Tibial nerve (tissue), 4 donors: Measurements from ENCODE around the gene DERL3. TPM values are rescaled to one million over a fixed set of nuclear protein-coding genes. Genes with fewer than 3 reads are reported as not detected.

Experiments used
- DNase-seq, 2 donors: peaks; one replicate each; pipeline ENCODE4 v3.0.0-alpha.2; 2019; ENCODE audit warnings: low spot score in 2 of 2
- H3K27ac ChIP-seq, 4 donors: fragments of 200-600 bp; sonication (generic) in 3 of 4; one replicate each; pipeline ENCODE4 v1.5.1; 2017 to 2019; ENCODE audit warnings: mild to moderate bottlenecking in 1 of 4
- H3K27me3 ChIP-seq, 2 donors: fragments of 200-600 bp; sonication (generic) in 1 of 2; one replicate each; pipeline versions ENCODE4 v1.5.1 to v1.6.0; 2017 to 2019
- H3K36me3 ChIP-seq, 3 donors: fragments of 200-600 bp; sonication (generic); one replicate each; pipeline ENCODE4 v1.5.1; 2018 to 2019
- H3K4me1 ChIP-seq, 4 donors: fragments of 200-600 bp; sonication (generic) in 3 of 4; one replicate each; pipeline ENCODE4 v1.5.1; 2017 to 2019
- H3K4me3 ChIP-seq, 4 donors: fragments of 200-600 bp; sonication (generic) in 3 of 4; one replicate each; pipeline ENCODE4 v1.5.1; 2017 to 2019; ENCODE audit warnings: mild to moderate bottlenecking in 1 of 4, moderate library complexity in 1 of 4
- H3K9me3 ChIP-seq, 4 donors: fragments of 200-600 bp; sonication (generic) in 3 of 4; one replicate each; pipeline ENCODE4 v1.5.1; 2017 to 2019
- EP300 ChIP-seq, 2 donors: sonication (generic); formaldehyde crosslinking; IDR thresholded peaks; one replicate each; pipeline ENCODE4 v1.6.1; 2017; ENCODE audit warnings: antibody characterized with exemption in 2 of 2, mild to moderate bottlenecking in 1 of 2
- POLR2A ChIP-seq, 2 donors: fragments of 450-650 bp; IDR thresholded peaks; one replicate each; pipeline ENCODE4 v1.6.1; 2017; ENCODE audit warnings: antibody characterized with exemption in 2 of 2, mild to moderate bottlenecking in 2 of 2, moderate library complexity in 2 of 2
- WGBS, 2 donors: methylation state at CpG; one replicate each; pipeline ENCODE4 v1.1.5; 2018; 5-methylcytosine and 5-hydroxymethylcytosine counted together
- total RNA-seq, 4 donors: library from RNA; depleted of rRNA; stranded (reverse); fragments of >200 nt; gene quantifications; one replicate each; pipeline ENCODE4 v1.1.0, GENCODE V29; 2016
- TF ChIP-seq, protein P1 (sequence below), 5 experiments: fragments of 200-600 bp in 3 of 5; fragments of 450-650 bp in 2 of 5; sonication (generic) in 3 of 5; IDR thresholded peaks; one replicate each; pipeline ENCODE4 v1.5.1; 2016 to 2019; ENCODE audit warnings: antibody characterized with exemption in 5 of 5, mild to moderate bottlenecking in 3 of 5, moderate library complexity in 2 of 5

The DERL3 gene
- total RNA-seq, 4 donors from 2014 or later: 0.60 to 2.3 TPM; not detected in 2

DNA sequence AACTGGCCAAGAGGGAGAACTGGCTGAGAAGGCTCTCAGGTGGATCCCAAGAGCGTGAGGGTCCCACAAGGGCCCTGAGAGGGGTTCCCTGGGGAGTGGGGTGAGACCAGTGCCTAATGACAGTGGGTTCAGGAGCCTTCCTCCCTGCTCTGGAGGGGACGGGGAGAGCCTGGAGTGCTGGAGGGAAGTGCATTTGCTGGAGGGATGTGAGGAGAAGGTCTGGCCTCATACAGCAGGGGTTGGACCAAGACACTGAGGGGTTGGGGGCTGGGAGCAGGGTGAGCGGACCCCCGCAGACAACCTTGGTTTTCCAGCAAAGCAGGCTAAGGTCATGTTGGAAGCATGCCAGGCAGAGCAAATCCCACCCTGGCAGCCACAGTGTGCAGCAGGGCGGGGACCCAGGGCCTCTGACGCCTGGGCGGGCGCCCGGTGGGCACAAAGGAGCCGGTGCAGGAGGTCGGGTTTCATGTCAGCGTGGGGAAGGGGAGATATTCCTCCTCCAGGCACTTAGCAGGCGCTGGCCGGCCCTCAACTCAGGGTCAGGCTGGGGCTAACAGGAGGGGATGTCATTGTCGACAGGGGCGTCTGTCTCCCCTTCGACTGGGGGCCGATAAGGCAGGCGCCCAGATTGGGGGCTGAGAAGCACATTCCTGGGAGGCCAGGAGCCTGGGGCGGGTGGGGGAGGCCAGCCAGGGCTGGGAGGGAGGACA is 3.1 kb upstream of the DERL3 start:
- H3K27ac ChIP-seq: no peak overlapping the region
- H3K4me3 ChIP-seq: no peak overlapping the region
- no peak for DNase-seq
- peaks cover 0 to 51% (median 22%) of the 10 kb centered on the region in 4 donors for H3K4me1 ChIP-seq
- TF ChIP-seq EP300 (IDR thresholded peaks at IDR 0.05): no peak
- TF ChIP-seq, protein P1, sequence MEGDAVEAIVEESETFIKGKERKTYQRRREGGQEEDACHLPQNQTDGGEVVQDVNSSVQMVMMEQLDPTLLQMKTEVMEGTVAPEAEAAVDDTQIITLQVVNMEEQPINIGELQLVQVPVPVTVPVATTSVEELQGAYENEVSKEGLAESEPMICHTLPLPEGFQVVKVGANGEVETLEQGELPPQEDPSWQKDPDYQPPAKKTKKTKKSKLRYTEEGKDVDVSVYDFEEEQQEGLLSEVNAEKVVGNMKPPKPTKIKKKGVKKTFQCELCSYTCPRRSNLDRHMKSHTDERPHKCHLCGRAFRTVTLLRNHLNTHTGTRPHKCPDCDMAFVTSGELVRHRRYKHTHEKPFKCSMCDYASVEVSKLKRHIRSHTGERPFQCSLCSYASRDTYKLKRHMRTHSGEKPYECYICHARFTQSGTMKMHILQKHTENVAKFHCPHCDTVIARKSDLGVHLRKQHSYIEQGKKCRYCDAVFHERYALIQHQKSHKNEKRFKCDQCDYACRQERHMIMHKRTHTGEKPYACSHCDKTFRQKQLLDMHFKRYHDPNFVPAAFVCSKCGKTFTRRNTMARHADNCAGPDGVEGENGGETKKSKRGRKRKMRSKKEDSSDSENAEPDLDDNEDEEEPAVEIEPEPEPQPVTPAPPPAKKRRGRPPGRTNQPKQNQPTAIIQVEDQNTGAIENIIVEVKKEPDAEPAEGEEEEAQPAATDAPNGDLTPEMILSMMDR (IDR thresholded peaks at IDR 0.05): no peak
- no peak for TF ChIP-seq POLR2A (IDR thresholded peaks at IDR 0.05)
- H3K9me3 ChIP-seq: no peaks in the 10 kb centered on the region
- WGBS, 2 donors: 66 to 69% methylated on average over 16 to 20 of the region's 20 CpGs
- H3K27me3 ChIP-seq: no peaks in the 10 kb centered on the region
- H3K36me3 ChIP-seq: peaks cover 0 to 2% (median 0%) of the 10 kb centered on the region in 3 donors

DNA sequence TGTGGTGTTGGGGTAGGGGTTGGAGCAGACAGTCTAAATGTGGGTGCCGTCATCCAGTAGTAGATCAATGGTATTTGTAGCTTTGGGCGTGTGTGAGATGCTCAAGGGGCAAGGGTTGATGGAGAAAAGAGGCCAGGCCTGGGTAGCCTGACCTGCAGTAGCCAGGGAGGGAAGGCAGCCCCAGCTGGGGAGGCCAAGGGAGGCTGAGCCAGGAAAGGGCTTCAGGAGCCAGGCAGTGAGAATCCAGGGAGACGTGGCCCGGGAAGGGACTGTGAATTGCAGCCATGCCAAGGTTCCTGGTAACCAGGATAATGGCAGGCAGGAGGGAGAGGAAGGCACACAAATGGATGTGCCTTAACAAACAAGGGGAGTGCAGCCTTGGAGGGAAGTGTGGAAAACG is 2.5 kb upstream of the DERL3 start:
- Histone ChIP-seq H3K9me3 (no peaks in the 10 kb centered on the region), H3K36me3 (peaks cover 0 to 8% (median 0%) of the 10 kb centered on the region in 3 donors), H3K4me1 (peaks cover 0 to 51% (median 21%) of the 10 kb centered on the region in 4 donors), H3K27ac (no peak overlapping the region), H3K4me3 (no peak overlapping the region), H3K27me3 (no peaks in the 10 kb centered on the region)
- no peak for TF ChIP-seq POLR2A (IDR thresholded peaks at IDR 0.05)
- no peak for DNase-seq
- 74 to 80% methylated on average over 5 of the region's 5 CpGs for WGBS, 2 donors

DNA sequence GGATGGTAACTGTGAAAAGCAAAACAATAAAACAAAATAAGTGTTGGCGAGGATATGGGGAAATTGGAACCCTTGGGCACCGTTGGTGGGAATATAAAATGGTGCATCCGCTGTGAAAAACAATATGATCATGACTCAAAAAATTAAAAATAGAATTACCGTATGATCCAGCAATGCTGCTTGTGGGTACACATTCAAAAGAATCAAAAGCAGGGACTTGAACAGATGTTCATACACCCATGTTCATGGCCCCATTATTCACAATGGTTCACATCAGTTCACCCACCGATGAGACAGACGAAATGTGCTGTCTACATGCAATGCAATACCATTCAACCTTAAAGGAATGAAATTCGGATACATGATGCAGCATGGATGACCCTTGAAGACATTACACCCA is 1.2 kb upstream of the DERL3 start:
- peaks cover 0 to 21% (median 0%) of the 10 kb centered on the region in 3 donors for H3K36me3 ChIP-seq
- H3K27ac ChIP-seq: no peak overlapping the region
- no peaks in the 10 kb centered on the region for H3K9me3 ChIP-seq
- DNase-seq: no peak
- no peaks in the 10 kb centered on the region for H3K27me3 ChIP-seq
- 86 to 88% methylated on average over 7 of the region's 7 CpGs for WGBS, 2 donors
- H3K4me1 ChIP-seq: peaks cover 0 to 55% (median 22%) of the 10 kb centered on the region in 4 donors
- no peak overlapping the region for H3K4me3 ChIP-seq
- TF ChIP-seq, protein P1 (IDR thresholded peaks at IDR 0.05): no peak
- TF ChIP-seq EP300 (IDR thresholded peaks at IDR 0.05) (no peak), POLR2A (IDR thresholded peaks at IDR 0.05) (no peak)

DNA sequence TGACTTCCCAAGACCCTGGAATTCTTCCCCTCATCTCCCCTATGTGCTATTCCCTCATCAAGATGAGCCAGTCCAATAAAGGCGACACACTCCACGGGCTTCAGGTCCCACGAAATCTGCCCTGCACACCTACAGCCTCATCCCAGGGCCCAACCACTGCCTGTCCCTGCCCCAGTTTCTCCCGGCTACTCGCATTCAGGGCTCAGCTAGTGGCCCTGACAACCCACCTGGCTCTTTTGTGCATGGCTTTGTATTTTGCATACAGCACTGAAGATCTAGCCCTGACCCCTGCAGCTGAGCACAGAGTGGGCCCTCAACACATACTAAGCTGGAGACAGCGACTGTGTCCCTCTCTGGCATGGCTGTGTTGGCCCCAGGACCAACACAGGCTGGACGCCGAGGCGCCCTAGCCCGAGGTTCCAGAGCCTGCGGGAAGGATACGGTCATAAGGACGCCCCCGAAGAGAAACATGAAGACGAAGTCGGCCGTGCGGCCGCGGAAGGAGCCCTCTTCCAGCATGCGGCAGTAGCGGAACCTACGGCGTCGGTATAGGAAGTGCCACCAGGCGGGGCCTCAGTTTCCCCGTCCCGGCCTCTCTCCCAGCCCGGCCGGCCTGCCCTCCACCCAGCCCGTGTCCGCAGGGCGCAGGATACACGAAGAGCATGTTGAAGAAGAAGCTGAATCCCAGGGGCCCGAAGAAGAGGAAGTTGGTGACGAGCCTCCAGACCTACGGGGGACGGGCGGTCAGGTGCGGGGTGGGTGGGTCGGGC is 710 bp downstream of the DERL3 start:
- H3K4me3 ChIP-seq: peak overlapping the region in 3 of 4 donors; percentile 29 to 57 (median 54)
- no peak for DNase-seq
- 33 to 47% methylated on average over 24 to 40 of the region's 41 CpGs for WGBS, 2 donors
- TF ChIP-seq EP300 (IDR thresholded peaks at IDR 0.05): no peak
- peaks cover 0 to 62% (median 22%) of the 10 kb centered on the region in 4 donors for H3K4me1 ChIP-seq
- H3K9me3 ChIP-seq: no peaks in the 10 kb centered on the region
- no peaks in the 10 kb centered on the region for H3K27me3 ChIP-seq
- H3K36me3 ChIP-seq: peaks cover 0 to 40% (median 0%) of the 10 kb centered on the region in 3 donors
- peak overlapping the region in 1 of 4 donors; percentile 62 for H3K27ac ChIP-seq

DNA sequence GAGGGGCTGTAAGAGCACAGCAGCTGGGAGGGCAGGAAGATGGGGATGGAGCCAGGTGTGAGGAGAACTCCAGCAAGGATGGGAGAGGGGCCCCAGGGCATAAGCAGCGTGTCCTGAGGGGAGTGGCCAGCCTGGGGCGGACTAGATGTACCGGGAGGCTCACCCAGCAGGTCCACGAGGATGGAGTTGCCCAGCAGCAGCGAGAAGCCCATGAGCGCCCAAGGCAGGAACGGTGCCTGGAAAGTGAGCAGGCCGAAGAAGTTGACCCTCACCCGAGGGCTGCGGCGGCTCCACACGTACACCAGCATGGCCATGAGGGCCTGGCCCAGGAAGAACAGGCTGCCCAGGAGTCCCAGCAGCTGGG is 1.3 kb downstream of the DERL3 start:
- Histone ChIP-seq H3K4me1 (peaks cover 0 to 65% (median 22%) of the 10 kb centered on the region in 4 donors), H3K27ac (no peak overlapping the region), H3K4me3 (no peak overlapping the region), H3K36me3 (peaks cover 0 to 47% (median 0%) of the 10 kb centered on the region in 3 donors), H3K27me3 (no peaks in the 10 kb centered on the region), H3K9me3 (no peaks in the 10 kb centered on the region)
- TF ChIP-seq, protein P1 (IDR thresholded peaks at IDR 0.05): no peak
- TF ChIP-seq POLR2A (IDR thresholded peaks at IDR 0.05): no peak
- no peak for TF ChIP-seq EP300 (IDR thresholded peaks at IDR 0.05)
- DNase-seq: no peak
- 86 to 88% methylated on average over 9 to 10 of the region's 12 CpGs for WGBS, 2 donors
